NCI-H524 (cell line): ENCODE data around the gene LY6G6C.
A peak's percentile ranks its signal among the peaks of the same experiment; 100 is the strongest.

Experiments used
- DNase-seq, 2 experiments: peaks; one replicate each; lab custom pipeline; 2025; lab: John Stamatoyannopoulos, UW

Gene LY6G6C, protein sequence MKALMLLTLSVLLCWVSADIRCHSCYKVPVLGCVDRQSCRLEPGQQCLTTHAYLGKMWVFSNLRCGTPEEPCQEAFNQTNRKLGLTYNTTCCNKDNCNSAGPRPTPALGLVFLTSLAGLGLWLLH

DNA sequence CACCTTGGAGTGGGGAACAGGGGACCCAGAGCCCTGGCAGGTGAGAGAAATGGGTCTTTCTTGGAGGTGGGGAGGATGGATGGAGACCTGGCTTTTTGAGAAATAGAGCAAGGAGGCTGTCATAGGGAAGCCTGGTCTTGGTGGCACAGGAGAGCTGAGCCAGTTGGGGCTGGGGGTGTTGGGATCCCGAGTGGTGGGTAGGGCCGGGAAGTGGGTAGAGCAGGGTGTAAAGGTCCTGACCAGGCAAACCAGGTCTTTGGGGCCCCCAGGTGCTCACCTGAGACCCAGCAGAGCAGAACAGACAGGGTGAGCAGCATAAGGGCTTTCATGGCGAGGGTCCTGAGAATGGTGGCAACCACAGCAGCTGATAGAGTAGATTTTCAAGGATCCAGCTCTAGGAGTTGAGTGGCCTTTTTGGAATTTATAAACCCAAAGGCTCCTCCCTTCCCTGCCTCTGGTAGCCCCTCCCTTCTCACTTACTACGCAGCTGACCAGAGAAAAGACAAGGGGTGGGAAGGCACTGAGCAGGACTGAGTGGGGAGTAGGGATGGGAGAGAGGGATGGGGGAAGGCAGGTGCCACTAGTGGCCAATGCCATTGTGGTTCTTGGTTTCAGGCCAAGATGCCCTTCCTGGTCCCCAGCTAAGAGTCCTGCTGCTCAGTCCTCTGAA, at the start of gene LY6G6C:
Gene LY6G6C (minus strand): TSS at position 396 of the 670 bp plus-strand sequence. CDS start 67 bp downstream, at position 329.
- no peak for DNase-seq

DNA sequence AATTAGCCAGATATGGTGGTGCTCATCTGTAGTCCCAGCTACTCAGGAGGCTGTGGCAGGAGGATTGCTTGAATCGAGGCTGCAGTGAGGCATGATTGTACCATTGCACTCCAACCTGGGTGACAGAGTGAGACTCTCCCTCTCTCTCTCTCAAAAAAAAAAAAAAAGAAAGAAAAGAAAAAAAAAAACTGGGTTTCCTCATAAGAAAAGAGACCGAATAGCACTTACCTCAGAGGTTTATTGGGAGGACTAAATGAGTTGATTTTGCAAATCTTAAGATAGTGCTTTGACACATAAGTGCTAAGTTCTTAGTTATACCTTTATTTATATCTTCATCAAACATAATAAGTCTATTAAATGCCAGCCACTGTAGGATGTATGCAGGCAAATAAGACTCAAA, 49.3 kb upstream of the LY6G6C start:
- no peak for DNase-seq

DNA sequence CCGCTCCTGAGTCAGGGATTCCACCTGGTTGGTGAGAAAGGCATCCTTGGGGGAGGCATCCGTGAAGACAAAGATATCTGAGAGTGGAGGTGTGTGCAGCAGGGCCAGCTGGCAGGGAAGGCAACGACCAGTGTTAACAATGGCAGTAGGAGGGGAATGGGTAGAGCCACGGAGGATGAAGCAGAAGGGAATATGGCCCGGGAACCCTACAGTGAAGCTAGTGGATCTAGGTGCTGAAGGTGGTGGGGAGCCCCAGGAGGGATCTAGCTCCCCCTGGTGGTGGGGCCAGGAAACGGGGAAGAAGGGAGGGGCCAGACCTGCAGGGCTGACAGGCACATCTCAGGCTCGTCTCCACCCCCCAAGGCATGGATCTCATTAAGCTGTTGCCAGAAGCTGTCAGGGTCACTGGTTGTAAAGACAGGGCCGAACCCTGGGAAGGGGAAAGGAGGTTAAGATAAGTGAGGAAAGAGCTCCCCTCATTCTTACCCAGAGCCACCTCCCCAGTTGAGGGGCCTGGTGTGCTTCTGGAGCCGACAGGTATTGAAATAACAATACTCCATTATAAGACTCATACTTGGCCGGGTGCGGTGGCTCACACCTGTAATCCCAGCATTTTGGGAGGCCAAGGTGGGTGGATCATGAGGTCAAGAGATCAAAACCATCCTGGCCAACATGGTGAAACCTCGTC, 48.3 kb upstream of the LY6G6C start:
- peak in 1 of 2 experiments; percentile 25 for DNase-seq

DNA sequence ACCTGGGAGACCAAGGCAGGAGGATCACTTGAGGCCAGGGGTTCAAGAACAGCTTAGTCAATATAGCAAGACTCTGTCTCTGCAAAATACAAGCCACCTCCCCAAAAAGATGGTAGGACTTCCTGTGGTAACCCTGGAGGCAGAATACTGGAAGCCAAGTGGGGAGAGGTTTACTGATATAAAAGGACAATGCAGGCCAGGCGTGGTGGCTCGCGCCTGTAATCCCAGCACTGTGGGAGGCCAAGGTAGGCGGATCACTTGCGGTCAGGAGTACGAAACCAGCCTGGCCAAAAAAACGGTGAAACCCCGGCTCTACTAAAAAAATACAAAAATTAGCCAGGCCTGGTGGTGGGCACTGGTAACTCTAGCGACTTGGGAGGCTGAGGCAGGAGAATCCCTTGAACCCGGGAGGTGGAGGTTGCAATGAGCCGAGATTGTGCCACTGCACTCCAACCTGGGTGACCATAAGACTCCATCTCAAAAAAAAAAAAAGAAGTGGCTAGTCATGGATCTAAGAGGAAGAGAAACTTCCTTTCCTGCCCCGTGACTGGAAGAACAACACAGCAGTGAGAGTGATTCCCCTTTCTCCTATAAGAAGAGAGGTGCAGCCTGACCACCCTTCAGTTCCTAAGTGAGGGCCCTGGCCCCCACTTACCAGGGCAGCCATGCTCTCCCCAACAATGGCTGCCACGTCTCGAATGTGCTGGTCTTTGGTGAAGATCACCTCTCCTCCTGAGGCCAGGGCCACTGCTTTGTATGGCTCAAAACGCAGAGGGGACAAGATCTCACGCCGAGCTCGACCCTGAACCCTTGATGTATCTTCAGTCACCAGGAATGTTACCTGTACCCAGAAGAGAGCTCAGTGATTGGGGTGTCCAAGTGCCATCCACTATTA, 47.1 kb upstream of the LY6G6C start:
- DNase-seq, result no peak

DNA sequence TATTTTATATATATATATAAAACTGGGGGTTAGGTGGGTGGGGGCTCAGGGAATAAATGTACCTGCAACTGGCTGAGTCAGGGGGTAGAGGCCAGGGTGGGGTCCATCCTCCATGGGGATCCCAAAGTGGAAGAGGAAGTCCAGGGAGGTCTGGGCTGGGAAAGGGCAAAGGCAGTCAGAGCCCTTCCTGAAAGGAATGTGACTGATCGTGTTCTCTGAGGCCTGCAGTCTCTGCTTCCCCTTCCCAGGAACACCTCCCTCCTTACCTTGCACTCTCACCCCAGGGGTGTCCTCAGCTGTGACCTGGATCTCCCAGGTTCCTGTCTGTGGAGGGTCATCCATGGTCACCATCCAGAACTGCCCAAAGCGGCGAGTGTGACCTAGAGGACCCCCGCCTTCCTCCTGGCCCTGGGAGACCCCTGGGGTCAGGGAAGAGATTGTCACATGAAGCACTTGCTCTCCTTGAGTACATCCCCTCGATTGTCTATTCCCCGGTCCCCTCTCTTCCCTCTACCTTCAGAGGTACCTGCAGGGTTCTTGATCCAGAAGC, 45.6 kb upstream of the LY6G6C start:
- no peak for DNase-seq

DNA sequence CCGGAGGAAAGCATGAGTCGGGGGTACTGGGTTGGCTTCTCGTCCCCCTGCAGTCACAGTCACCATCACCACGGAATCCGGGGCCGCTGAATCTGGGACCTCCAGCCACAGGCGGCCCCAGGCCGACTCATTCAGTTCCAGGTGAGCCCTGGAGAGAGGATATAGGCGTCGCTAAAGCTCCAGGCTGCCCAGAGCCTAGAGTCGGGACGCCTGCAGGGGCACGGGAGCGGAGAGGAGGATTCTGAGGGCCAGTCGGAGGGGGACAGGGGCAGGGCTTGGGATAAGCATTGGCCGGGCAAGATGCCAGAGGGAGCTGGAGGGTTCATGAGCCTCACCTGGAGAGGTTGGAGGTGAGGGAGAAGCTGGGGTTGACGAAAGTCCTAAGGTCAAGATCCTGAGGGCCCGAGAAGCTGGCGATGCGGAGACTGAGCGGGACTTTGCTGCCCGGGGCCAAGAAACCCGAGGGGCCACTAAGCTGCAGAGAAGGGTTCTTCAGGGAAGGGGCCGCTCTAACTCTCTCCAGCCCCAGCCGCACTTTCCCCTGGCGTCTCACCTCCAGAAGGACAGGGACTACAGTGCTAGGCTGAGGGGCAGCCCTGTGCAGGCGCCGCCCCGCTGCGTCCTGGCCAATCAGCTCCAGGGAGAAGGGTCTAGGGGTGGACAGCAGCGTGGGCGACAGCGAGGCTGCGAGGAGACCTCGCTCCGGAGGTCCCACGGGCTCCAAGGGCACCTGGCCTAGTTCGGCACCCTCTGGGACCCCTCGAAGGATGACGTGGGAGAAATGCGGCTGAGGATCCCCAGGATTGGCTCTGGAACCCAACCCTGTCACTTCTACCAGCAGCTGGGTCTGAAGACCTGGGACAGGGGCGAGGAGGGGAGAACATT, 44.6 kb upstream of the LY6G6C start:
- DNase-seq, result no peak

DNA sequence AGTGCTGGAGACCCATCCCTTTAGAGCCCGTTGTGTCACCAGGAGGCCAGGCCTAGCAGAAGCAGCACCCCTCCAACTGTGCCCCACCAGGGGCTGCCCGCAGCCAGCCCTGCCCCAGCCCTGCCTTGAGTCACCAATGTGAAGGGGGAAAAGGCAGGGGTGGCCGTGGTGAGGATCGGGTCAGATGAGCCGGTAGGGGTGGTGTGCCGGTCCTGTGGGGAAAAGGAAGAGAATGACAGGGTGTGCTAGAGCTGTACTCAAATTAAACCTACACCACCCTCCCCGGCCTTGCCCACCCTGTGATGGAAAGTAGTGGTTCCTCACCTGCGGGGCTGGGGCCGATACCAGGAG, 44.0 kb upstream of the LY6G6C start:
- no peak for DNase-seq

DNA sequence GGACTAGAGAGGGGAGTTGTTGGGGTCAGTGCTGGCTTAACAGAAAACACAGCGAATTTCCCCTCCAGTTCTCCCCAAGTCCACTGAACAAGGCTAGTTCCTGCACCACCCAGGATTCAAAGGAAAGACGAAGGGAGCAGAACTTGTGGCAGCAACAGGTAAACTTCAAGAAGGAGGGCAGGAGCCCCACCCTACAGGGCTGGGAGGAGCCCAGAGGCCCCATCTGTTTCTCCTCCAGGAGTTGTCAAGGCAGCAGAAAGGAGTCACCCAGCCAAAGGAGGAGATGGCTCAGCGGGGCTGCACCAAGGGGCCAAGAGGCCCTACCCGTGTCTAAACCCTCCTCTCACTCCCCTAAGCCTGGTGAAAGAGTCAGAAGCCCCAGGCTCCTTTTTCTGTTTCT, 42.7 kb upstream of the LY6G6C start:
- DNase-seq, result no peak

DNA sequence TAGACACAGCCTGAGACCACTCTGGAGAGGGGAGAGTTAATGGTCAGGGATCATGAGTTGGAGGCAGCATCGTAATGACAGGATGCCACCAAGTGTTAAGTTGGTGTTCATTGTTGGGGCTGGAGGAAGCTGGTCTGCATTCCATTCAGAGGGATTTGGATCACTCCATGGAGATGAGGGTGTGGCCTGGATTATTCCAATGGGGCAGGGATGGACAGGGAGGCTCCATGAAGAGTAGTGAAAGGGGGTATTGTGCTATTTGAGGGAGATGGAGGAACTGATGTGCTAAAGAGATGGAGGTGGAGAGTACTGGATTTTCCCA, 42.0 kb upstream of the LY6G6C start:
- no peak for DNase-seq

DNA sequence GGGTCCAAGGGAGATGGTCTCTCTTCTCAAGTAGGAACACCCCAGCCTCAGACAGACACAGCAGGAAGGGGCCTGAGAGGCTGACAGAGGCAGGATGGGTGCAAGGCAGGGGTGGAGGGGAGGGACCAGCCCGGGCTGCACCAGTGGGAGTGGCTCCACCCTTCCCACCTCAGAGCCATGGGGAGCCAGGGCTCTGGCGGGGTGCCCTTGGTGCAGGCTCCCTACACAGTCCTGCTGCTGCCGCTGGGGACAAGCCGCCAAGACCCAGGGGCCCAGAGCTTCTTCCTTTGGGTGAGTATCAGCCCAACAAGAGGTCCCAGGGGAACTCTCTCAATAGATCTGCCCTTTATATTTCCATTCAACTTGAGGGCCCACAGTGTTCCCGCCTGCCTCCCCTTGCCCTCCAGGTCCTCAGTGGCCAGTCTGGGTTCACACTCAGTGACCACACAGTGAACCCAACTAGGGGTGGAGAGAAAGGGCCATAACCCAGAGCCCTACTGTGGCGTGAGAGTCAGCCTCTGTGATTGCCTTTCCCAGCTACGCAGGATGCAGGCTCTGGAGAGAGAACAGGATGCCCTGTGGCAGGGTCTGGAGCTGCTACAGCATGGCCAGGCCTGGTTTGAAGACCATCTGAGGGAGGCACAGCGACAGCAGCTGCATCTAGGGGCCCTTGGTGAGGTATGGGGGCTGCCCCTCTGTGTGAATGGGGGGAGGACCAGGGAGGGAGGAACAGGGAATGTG, 41.5 kb upstream of the LY6G6C start:
- DNase-seq, result no peak

DNA sequence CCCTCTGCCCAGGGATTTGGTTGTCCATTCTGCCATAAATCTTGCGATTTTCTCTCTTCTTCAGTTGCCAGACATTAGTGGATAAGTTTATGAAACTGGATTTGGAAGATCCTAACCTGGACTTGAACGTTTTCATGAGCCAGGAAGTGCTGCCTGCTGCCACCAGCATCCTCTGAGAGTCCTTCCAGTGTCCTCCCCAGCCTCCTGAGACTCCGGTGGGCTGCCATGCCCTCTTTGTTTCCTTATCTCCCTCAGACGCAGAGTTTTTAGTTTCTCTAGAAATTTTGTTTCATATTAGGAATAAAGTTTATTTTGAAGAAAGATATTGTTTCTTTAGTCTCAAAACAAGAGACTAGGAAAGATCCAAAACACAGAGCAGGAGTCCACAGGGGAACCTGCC, 40.8 kb upstream of the LY6G6C start, which contains the start of gene SAPCD1:
Gene SAPCD1 (plus strand): TSS at position 301 of the 400 bp plus-strand sequence. CDS start 399 bp downstream, outside the sequence.
- no peak for DNase-seq

DNA sequence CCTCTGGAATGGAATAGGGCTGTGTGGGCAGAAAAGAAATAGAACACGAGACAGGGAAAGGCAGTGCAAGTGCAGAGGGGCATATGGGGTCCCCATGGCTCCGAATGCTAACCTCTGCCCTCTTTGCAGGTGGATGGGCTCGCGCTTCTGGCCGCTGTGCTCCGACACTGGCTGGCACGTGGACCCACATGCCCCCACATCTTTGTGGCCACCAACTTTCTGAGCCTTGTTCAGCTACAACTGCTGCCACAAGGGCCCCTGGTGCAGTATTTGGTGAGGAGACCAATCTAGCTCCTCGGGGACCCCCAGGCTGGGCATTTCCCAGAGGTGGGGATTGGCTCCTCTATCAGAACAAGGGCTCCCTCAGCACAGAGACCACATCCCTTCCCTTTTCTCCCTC, 39.8 kb upstream of the LY6G6C start:
- no peak for DNase-seq

DNA sequence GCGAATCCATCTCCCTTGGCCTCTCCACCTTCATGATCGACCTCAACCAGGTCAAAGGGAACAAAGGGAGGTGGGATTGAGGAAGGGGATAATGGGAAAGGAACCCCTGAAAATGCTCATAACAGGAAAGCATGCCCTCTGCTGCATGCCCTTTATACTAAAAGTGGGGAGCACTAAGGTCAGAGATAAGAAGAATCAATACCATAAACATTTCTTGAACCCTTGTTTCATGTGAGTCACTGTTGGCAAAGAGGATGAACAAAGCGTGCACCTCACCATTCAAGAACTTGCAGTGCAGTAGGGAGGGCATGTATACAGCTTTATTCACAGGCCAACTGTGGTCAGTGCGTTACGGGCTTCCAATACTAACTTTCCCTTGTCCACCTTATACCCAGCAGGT, 39.2 kb upstream of the LY6G6C start:
- no peak for DNase-seq

DNA sequence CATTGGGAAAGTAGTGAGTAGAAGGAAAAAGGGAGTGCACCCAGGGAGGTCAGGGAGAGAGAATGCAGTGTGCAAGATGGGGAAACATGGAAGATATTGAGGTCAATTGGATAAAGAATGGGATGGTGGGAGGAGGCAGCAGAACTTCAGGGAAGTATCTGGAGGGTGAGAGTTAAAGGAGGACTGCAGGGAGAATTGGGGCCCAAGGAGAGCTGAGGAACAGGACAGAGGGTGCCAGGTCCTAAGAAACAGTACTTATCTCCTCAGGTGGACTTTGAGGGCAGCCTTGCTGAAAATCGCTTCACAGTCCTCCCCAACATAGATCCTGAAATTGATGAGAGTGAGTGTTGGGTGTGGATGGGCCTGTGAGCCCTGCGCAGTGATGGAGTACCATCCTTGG, 36.7 kb upstream of the LY6G6C start:
- DNase-seq, result no peak

DNA sequence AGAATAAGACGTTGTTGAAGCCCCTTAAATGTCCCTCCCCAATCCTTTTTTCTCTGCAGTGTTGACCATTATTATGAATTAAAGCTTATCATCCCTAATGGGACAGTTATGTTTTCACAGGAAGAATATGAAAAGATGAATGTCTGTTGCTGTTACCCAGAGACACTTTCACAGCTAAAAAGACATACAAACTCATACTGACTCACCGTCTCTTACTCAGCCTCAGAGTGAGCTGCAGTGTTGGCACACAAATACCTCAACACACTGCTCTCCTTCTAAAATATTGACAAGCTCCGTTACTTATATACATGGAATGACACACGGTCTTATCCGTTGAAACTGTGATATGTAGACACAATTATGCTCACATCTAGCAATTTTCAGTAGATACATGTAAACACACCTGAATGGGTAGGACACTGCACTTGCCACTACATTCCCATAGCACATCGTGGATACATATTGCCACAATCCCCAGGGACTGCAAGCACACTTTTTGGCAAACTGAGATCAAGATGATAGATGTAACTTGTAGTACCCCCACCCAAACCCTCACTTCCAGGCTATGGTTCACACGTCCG, 31.3 kb upstream of the LY6G6C start:
- no peak for DNase-seq

DNA sequence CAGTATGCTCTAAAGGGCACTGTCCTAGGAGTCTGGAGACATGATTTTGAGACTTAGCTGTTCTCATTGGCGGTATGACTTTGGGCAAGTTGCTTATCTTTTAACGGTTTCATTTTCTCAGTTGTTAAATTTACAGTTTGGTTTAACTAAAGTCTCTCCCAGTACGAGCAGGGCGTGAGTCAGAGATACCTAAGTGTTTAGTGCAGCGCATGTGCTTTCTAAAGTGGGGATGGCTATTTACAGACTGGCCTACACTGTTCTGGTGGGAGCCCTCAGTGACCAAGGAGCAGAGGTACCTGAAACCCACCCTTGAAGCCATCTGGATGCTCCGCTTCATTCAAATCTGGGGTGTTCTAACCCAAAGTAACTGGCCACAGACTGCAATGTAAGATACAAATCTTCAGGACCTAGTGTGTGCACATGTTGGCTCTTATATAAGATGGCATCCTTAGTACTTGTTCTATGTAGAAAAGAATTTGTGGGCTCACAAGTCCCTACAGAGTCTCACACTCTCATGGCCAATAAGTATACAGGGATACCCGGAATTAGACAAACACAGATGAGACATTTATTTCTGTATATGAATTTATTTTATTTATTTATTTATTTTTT, 29.0 kb upstream of the LY6G6C start:
- DNase-seq, result no peak

DNA sequence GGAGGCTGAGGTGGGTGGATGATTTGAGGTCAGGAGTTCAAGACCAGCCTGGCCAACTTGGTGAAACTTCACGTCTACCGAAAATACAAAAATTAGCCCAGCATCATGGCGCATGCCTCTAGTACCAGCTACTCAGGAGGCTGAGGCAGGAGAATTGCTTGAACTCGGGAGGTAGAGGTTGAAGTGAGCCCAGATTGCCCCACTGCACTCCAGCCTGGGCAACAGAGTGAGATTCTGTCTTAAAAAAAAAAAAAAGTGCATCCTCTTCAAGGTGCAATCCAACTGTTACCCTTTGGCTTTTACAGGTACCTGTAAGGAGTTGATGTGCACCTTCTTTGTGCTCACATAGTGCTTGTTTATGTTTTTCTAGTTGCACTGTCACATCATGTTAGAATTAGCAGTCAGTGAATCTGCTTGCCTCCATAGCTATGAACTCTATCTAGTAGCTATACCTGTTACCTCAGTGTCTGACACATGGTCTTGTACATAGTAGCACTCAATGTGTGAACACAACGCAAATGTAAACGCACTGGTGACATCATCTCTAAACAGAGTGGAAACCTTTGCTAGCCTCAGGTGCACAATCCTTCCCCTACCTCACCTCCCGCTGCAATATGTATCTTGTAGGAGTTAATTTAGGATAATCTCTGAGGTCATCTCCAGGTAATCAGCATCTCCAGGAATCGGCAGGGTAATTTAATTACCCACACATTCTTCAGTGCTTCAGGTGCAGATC, 27.9 kb upstream of the LY6G6C start:
- no peak for DNase-seq

DNA sequence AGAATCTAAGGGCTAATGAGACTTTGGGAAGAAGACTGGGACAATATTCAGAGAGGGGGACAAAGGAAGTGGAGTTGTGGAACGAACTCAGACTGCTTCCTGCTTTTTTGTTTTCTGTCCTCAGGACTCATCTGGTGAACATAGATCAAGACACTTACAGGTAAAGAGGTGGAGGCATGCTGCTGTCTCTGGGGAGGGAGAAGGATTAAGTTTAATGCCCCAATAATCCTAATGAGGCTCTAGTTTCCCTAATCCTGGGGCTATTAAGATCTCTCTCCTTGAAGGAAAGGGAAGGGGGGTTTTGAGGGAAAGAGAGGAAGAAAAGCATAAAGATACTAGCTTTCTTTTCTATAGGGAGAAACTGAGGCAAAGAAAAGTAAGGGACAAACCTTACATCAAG, 22.9 kb upstream of the LY6G6C start:
- DNase-seq, result peak in 1 of 2 experiments; percentile 57

DNA sequence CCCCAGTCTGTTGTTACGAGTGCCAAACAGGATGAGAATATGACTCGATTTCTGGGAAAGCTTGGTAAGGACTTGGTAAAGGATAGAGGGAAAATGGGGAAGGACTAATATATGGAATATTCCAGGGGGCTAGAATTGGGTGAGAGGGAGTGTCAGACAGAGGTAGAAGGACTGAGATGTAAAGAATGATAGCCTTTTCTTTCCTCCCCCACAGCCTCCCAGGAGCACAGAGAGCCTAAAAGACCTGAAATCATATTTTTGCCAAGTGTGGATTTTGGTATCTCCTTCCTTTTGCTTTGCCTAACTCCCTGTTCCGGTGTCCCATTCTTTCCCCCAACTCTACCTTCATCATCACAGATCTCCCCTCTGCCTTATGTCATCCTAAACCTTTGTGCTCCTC, 21.3 kb upstream of the LY6G6C start:
- DNase-seq, result no peak
